Breast epithelium (tissue), 3 donors: Measurements from ENCODE around the gene EPS8L3.

Experiments used
- CTCF ChIP-seq, 3 donors: fragments of 450-650 bp; IDR thresholded peaks; one replicate each; pipeline ENCODE4 v1.5.1; 2016 to 2017; ENCODE audit warnings: antibody characterized with exemption in 3 of 3, mild to moderate bottlenecking in 3 of 3, moderate library complexity in 3 of 3
- POLR2AphosphoS5 ChIP-seq, 3 donors: sonication (generic); formaldehyde crosslinking; IDR thresholded peaks; one replicate each; pipeline ENCODE4 v1.6.1; 2017; ENCODE audit warnings: antibody characterized with exemption in 3 of 3

DNA sequence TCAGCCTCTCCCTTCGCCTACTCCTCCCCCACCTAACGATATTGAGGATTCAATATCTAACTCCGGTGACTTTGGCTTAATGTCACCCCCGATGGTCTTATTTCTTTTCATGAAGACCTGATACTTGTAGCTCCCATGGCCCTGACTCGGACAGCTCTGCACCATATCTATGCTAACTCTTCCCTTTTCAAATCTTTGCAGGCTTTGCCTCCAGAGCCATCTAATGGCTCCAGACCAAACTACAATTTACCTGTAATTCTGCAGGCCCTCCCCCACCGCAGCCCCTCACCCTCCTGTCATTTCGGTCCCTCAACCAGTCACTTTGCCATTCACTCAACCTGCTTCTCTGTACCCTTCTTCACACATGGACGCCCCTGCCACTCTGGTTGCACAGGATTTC, 59.5 kb downstream of the EPS8L3 start:
- no peak for TF ChIP-seq CTCF (IDR thresholded peaks at IDR 0.05)
- TF ChIP-seq POLR2AphosphoS5 (IDR thresholded peaks at IDR 0.05), result no peak
